Peyer's patch (tissue), 4 donors: ENCODE data around the gene MIER2. TPM values are rescaled to one million over a fixed set of nuclear protein-coding genes. Genes with fewer than 3 reads are reported as not detected.
"Not testable (repeated sequence)": the region's sequence is repeated elsewhere in the genome, so short reads cannot be mapped to it uniquely, and the experiment has no call there.

Experiments
- DNase-seq, 3 donors: peaks; one replicate each; pipeline ENCODE4 v3.0.0-alpha.2; 2017 to 2019
- H3K27ac ChIP-seq, 4 donors: fragments of 200-600 bp; sonication (generic); one replicate each; pipeline ENCODE4 v1.5.1; 2016 to 2019
- H3K27me3 ChIP-seq, 2 donors: fragments of 200-600 bp; sonication (generic); one replicate each; pipeline ENCODE4 v1.5.1; 2019
- H3K36me3 ChIP-seq, 3 donors: fragments of 200-600 bp; sonication (generic); one replicate each; pipeline ENCODE4 v1.5.1; 2016 to 2019
- H3K4me1 ChIP-seq, 4 donors: fragments of 200-600 bp; sonication (generic); one replicate each; pipeline ENCODE4 v1.5.1; 2016 to 2019
- H3K4me3 ChIP-seq, 4 donors: fragments of 200-600 bp; sonication (generic); 1 replicate in 3 of 4; 2 replicates in 1 of 4; pipeline ENCODE4 v1.5.1; 2016 to 2019; ENCODE audit warnings: mild to moderate bottlenecking in 1 of 4
- H3K9me3 ChIP-seq, 4 donors: fragments of 200-600 bp; sonication (generic); one replicate each; pipeline ENCODE4 v1.5.1; 2016 to 2019; ENCODE audit warnings: mild to moderate bottlenecking in 1 of 4
- CTCF ChIP-seq, 6 experiments: fragments of 450-650 bp in 4 of 6; fragments of 200-600 bp in 2 of 6; sonication (generic) in 1 of 6; IDR thresholded peaks; one replicate each; pipeline ENCODE4 v1.5.1; 2017 to 2019; ENCODE audit warnings: antibody characterized with exemption in 6 of 6, mild to moderate bottlenecking in 3 of 6, moderate library complexity in 1 of 6
- POLR2A ChIP-seq, 2 donors: fragments of 450-650 bp; IDR thresholded peaks; one replicate each; pipeline ENCODE4 v1.5.1; 2017; ENCODE audit warnings: antibody characterized with exemption in 2 of 2, mild to moderate bottlenecking in 2 of 2, moderate library complexity in 2 of 2
- total RNA-seq, 4 donors: library from RNA; depleted of rRNA; stranded (reverse); fragments of >200 nt; gene quantifications; one replicate each; pipeline ENCODE4 v1.1.0, GENCODE V29; 2016

The MIER2 gene
- total RNA-seq, 4 donors from 2014 or later, result 6.0 to 27.3 (median 20.9) TPM

DNA sequence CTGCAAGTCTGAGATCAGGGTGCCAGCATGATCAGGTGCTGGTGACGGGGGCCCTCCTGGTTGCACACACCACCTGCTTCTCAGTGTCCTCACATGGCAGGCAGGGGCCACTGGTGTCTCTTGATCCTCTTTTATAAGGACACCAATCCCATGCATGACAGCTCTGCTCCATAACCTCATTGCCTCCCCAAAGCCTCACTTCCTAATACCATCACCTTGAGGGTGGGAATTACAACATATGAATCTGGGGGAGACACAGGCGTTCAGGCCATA is 15.0 kb upstream of the MIER2 start:
- Histone ChIP-seq H3K27ac (no peak overlapping the region), H3K36me3 (no peaks in the 10 kb centered on the region), H3K4me3 (no peak overlapping the region), H3K4me1 (no peaks in the 10 kb centered on the region), H3K9me3 (peaks cover 0 to 5% (median 0%) of the 10 kb centered on the region in 4 donors), H3K27me3 (no peaks in the 10 kb centered on the region)
- TF ChIP-seq CTCF (IDR thresholded peaks at IDR 0.05), result no peak
- no peak for TF ChIP-seq POLR2A (IDR thresholded peaks at IDR 0.05)
- no peak for DNase-seq

DNA sequence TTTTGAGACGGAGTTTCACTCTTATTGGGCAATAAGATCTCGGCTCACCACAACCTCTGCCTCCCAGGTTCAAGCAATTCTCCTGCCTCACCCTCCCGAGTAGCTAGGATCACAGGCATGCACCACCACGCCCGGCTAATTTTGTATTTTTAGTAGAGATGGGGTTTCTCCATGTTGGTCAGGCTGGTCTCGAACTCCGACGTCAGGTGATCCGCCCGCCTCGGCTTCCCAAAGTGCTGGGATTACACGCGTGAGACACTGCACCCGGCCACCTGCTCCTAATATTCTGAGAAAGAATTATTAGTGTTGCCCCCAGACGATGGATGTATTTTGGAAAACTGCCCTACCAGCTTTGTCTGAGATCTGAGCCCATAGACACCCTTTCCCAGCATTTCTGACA is 10.9 kb upstream of the MIER2 start:
- H3K27ac ChIP-seq, H3K4me1 ChIP-seq, H3K36me3 ChIP-seq, H3K27me3 ChIP-seq, H3K4me3 ChIP-seq: not testable (repeated sequence)
- H3K9me3 ChIP-seq, result peaks cover 0 to 12% (median 0%) of the 10 kb centered on the region in 4 donors
- DNase-seq, result peak in 2 of 3 donors; percentile 1 to 15

DNA sequence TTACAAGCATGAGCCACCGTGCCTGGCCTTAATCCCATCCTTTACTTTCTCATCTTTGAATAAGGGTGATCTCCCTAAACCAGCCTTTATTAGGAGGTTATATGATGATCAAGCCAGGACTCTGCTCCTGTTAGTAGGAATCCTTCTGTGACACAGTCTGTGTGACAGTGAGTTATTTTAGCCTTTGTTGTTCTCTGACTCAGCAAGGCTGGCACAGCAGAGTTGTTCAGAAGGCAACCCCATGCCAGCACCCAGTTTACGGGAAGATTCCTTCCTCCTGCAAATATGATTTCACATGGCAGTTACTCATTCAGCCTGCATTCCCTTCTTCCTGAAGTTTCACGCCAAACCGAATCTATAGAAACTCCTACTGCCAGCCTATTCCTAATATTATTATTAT is 10.5 kb upstream of the MIER2 start:
- Histone ChIP-seq H3K9me3 (peaks cover 0 to 12% (median 0%) of the 10 kb centered on the region in 4 donors), H3K27ac (no peak overlapping the region), H3K27me3 (no peaks in the 10 kb centered on the region), H3K36me3 (no peaks in the 10 kb centered on the region), H3K4me3 (no peak overlapping the region), H3K4me1 (no peaks in the 10 kb centered on the region)
- peak in 1 of 3 donors; percentile 1 for DNase-seq
- TF ChIP-seq CTCF (IDR thresholded peaks at IDR 0.05) (no peak), POLR2A (IDR thresholded peaks at IDR 0.05) (no peak)

- no peak overlapping the region for H3K4me3 ChIP-seq
- DNase-seq, result no peak
- no peaks in the 10 kb centered on the region for H3K27me3 ChIP-seq
- H3K27ac ChIP-seq, result no peak overlapping the region
- TF ChIP-seq POLR2A (IDR thresholded peaks at IDR 0.05) (no peak), CTCF (IDR thresholded peaks at IDR 0.05) (no peak)
- peaks cover 0 to 12% (median 0%) of the 10 kb centered on the region in 4 donors for H3K9me3 ChIP-seq
- no peaks in the 10 kb centered on the region for H3K36me3 ChIP-seq
- H3K4me1 ChIP-seq, result no peaks in the 10 kb centered on the region
Measured at GRCh38 chr19:351976-352625, 7.5 kb upstream of the MIER2 start.

DNA sequence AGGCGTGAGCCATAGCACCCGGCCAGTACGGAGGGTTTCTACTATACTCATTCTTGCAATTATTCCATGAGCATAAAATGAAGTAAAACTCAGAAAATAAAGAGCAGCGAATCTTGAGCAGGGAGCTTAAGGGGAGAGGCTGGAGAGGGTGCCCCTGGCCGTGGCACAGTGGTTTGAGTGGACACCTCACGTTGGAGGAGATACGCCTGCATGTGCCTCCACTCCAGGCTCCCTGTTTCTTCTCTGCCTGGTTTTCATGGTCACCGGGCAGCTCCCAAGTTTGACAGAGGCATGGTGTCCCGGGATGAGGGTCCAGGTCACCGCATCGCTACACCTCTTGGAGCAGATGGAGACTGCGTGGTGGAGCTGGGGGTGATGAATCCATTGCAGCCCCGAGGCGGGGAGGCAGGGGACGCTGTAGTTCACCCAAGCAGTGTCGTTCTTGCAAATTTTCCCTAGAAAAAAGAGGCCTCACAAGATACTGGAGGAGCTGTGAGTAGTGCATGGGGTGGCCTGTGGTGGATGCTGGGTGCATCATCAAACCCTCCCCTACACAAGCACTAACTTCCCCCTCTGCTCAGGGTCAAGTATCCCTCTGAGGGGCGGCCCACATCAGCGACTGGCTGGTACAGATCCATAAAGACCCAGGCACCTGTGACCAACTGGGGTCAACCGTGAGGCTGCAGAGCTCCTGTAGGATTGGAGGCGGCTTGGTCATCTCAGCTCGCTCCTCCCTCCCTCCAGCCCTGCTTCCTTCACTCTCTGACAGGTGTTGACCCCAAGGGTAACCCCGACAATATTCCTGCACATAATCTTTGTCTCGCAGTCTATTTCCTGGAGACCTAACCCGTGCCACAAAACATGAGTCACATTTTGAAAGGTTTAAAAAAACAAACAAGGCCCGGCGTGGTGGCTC is 3.6 kb upstream of the MIER2 start:
- Histone ChIP-seq H3K36me3 (no peaks in the 10 kb centered on the region), H3K9me3 (no peaks in the 10 kb centered on the region), H3K27me3 (no peaks in the 10 kb centered on the region), H3K4me1 (peaks cover 0 to 15% (median 5%) of the 10 kb centered on the region in 4 donors), H3K4me3 (no peak overlapping the region), H3K27ac (no peak overlapping the region)
- no peak for DNase-seq
- TF ChIP-seq POLR2A (IDR thresholded peaks at IDR 0.05) (no peak), CTCF (IDR thresholded peaks at IDR 0.05) (no peak)

DNA sequence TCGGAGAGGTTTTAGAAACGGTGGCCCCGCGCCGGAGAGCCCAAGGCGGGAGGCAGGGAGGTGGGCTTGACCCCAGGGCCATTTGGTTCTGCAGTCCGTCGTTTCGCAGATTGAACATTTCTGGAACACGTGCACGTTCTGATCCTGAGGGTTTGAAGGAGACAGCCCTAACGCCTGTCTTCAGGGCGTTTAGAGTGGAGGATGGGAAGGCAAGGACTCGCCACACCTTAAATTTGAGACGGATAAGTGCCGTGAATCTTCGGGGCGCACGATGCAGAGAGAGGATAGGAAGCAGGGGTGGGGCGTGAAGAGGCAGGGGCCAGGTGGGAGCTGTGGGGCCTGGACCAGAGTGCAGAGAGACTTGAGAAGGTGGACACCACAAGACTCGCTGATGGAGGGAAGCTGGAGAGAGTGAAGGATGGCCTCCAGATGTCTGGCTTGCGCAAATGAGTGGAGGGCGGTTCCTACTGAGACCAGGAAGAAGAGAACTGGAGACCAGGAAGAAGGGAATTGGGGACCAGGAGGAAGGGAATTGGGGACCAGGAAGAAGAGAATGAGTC is 804 bp upstream of the MIER2 start:
- Histone ChIP-seq H3K4me1 (peaks cover 0 to 43% (median 7%) of the 10 kb centered on the region in 4 donors), H3K27me3 (no peaks in the 10 kb centered on the region), H3K27ac (no peak overlapping the region), H3K9me3 (no peaks in the 10 kb centered on the region), H3K4me3 (peak overlapping the region; percentile 73 to 100 (median 96)), H3K36me3 (no peaks in the 10 kb centered on the region)
- DNase-seq, result no peak
- TF ChIP-seq CTCF (IDR thresholded peaks at IDR 0.05), result no peak
- no peak for TF ChIP-seq POLR2A (IDR thresholded peaks at IDR 0.05)
